ENCODE measurements around the gene MAPK8IP2.

DNA sequence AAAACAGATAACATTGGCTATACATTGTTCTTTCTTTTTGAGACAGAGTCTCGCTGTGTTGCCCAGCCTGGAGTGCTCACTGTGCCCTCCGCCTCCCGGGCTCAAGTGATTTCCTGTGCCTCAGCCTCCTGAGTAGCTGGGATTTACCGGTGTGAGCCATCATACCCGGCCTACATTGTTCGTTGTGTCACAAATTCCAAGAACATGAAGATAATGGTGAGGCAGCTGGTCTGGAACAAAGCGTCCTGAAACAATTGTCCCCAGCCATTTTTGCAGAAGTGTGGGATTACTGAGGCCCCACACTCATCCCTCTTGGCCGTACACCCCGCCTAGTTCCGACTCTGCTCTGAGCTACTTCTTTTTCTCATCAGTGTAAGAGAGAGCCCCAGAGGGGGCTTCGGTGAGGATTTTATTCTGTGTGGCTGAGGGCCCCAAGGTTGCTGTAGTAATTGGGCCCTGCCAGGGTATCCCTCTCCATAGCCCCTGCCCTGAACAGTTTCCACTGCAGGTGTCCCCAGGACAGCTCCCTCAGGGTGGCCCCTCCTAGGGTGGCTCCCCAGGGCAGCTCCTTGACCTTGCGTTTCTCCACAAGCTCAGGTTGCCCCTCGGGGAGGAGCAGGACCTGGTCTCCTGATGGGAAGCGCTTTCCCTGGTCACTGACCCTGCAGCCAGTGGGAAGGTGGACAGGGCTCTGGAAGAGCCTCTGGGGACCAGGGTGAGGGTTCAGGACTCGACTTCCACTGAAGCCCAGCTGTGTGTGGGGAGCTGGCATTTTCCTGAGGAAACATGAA is 40.5 kb downstream of the MAPK8IP2 start:
- TF ChIP-seq CTCF (conservative IDR thresholded peaks at IDR 0.05) (no peak), EZH2 (IDR thresholded peaks at IDR 0.05; ENCODE audit: low read depth) (no peak)

Data from PC-9 (cell line).